HL-60 (cell line): ENCODE results near the gene STXBP3.

Experiments
- DNase-seq, 2 experiments: peaks; one replicate each; pipeline ENCODE4 v3.0.0-alpha.2; 2010 to 2020; ENCODE audit warnings: low read depth in 1 of 2, low spot score in 1 of 2
- H3K27ac ChIP-seq: fragments of 250-450 bp; sonication (Bioruptor Pico); replicated peaks from 2 replicates; pipeline ENCODE4 v1.5.1; 2020; ENCODE audit warnings: mild to moderate bottlenecking, moderate library complexity
- H3K27me3 ChIP-seq: fragments of 250-450 bp; sonication (Bioruptor Pico); 2 replicates; pipeline ENCODE4 v1.5.1; 2021; ENCODE audit warnings: mild to moderate bottlenecking, moderate library complexity; ENCODE audit not compliant: insufficient read depth, poor library complexity, severe bottlenecking
- H3K4me3 ChIP-seq: replicated peaks from 2 replicates; pipeline ENCODE4 v1.5.1; 2011; ENCODE audit warnings: mild to moderate bottlenecking, control low read depth, low read length; ENCODE audit not compliant: insufficient read depth
- CTCF ChIP-seq: IDR thresholded peaks from one replicate; pipeline ENCODE4 v1.5.1; 2011; ENCODE audit warnings: low read length, control low read depth, inconsistent platforms; ENCODE audit not compliant: insufficient read depth
- GABPA ChIP-seq: IDR thresholded peaks from 2 replicates; pipeline ENCODE4 v1.6.1; 2012; ENCODE audit warnings: low read depth
- POLR2AphosphoS5 ChIP-seq: IDR thresholded peaks from 2 replicates; pipeline ENCODE4 v1.6.1; 2012; ENCODE audit warnings: low read depth
- REST ChIP-seq: IDR thresholded peaks from 2 replicates; pipeline ENCODE4 v1.6.1; 2012; ENCODE audit warnings: low read depth; ENCODE audit not compliant: insufficient replicate concordance
- SPI1 ChIP-seq: IDR thresholded peaks from 2 replicates; pipeline ENCODE4 v1.6.1; 2012; ENCODE audit warnings: low read depth, mild to moderate bottlenecking, borderline replicate concordance

STXBP3 gene

GRCh38 chr1:108831225-108831624 is 84.8 kb downstream of the STXBP3 start:
- no peak overlapping the region for H3K4me3 ChIP-seq
- TF ChIP-seq GABPA = no peak
- no peak for TF ChIP-seq REST
- no peak for TF ChIP-seq POLR2AphosphoS5
- TF ChIP-seq SPI1 = no peak
- no peak for TF ChIP-seq CTCF
- no peak for DNase-seq
- H3K27ac ChIP-seq = no peak overlapping the region
- H3K27me3 ChIP-seq = no peaks in the 10 kb centered on the region

- Histone ChIP-seq H3K27me3 (no peaks in the 10 kb centered on the region), H3K27ac (no peak overlapping the region), H3K4me3 (no peak overlapping the region)
- no peak for DNase-seq
- TF ChIP-seq REST (no peak), POLR2AphosphoS5 (no peak), SPI1 (no peak), CTCF (no peak), GABPA (no peak)
Observed at GRCh38 chr1:108832929-108833328, 86.5 kb downstream of the STXBP3 start.

GRCh38 chr1:108841703-108842102 is 95.2 kb downstream of the STXBP3 start:
- Histone ChIP-seq H3K4me3 (no peak overlapping the region), H3K27ac (no peak overlapping the region), H3K27me3 (no peaks in the 10 kb centered on the region)
- no peak for DNase-seq
- TF ChIP-seq POLR2AphosphoS5 (no peak), CTCF (no peak), REST (no peak), GABPA (no peak), SPI1 (no peak)
